ENCODE measurements around the gene LRRC52. TPM values are rescaled to one million over a fixed set of nuclear protein-coding genes. Genes with fewer than 3 reads are reported as not detected.

Gene LRRC52
- total RNA-seq, 1 donor from 2014 or later, result not detected

- peaks cover 6% of the 10 kb centered on the region for H3K9me3 Mint-ChIP-seq
- no peak overlapping the region for H3K27ac Mint-ChIP-seq
- TF ChIP-seq CTCF (conservative IDR thresholded peaks at IDR 0.05), result no peak
- DNase-seq (ENCODE audit: extremely low spot score, unreplicated experiment), result no peak
- H3K36me3 Mint-ChIP-seq, result no peaks in the 10 kb centered on the region
- H3K27me3 Mint-ChIP-seq, result peaks cover 40% of the 10 kb centered on the region
- H3K4me1 Mint-ChIP-seq (ENCODE audit: unreplicated experiment), result peaks cover 7% of the 10 kb centered on the region
- H3K4me3 Mint-ChIP-seq, result no peak overlapping the region
Measured at GRCh38 chr1:165573787-165574186, 30.0 kb downstream of the LRRC52 start.

- H3K4me1 Mint-ChIP-seq (ENCODE audit: unreplicated experiment), result peaks cover 7% of the 10 kb centered on the region
- DNase-seq (ENCODE audit: extremely low spot score, unreplicated experiment), result no peak
- peaks cover 6% of the 10 kb centered on the region for H3K9me3 Mint-ChIP-seq
- H3K4me3 Mint-ChIP-seq, result no peak overlapping the region
- no peak for TF ChIP-seq CTCF (conservative IDR thresholded peaks at IDR 0.05)
- peaks cover 42% of the 10 kb centered on the region for H3K27me3 Mint-ChIP-seq
- H3K36me3 Mint-ChIP-seq, result no peaks in the 10 kb centered on the region
- no peak overlapping the region for H3K27ac Mint-ChIP-seq
Measured at GRCh38 chr1:165574295-165574694, 30.5 kb downstream of the LRRC52 start.

- H3K27me3 Mint-ChIP-seq, result peaks cover 40% of the 10 kb centered on the region
- H3K4me3 Mint-ChIP-seq, result no peak overlapping the region
- TF ChIP-seq CTCF (conservative IDR thresholded peaks at IDR 0.05), result no peak
- H3K27ac Mint-ChIP-seq, result no peak overlapping the region
- no peaks in the 10 kb centered on the region for H3K36me3 Mint-ChIP-seq
- H3K9me3 Mint-ChIP-seq, result peaks cover 6% of the 10 kb centered on the region
- no peak for DNase-seq (ENCODE audit: extremely low spot score, unreplicated experiment)
- H3K4me1 Mint-ChIP-seq (ENCODE audit: unreplicated experiment), result peaks cover 7% of the 10 kb centered on the region
Measured at GRCh38 chr1:165575468-165576099, 31.8 kb downstream of the LRRC52 start.

GRCh38 chr1:165576536-165576935 is 32.7 kb downstream of the LRRC52 start:
- no peaks in the 10 kb centered on the region for H3K36me3 Mint-ChIP-seq
- peaks cover 7% of the 10 kb centered on the region for H3K4me1 Mint-ChIP-seq (ENCODE audit: unreplicated experiment)
- peaks cover 38% of the 10 kb centered on the region for H3K27me3 Mint-ChIP-seq
- no peak for DNase-seq (ENCODE audit: extremely low spot score, unreplicated experiment)
- H3K9me3 Mint-ChIP-seq, result peaks cover 6% of the 10 kb centered on the region
- no peak for TF ChIP-seq CTCF (conservative IDR thresholded peaks at IDR 0.05)
- no peak overlapping the region for H3K27ac Mint-ChIP-seq
- no peak overlapping the region for H3K4me3 Mint-ChIP-seq

- no peak for DNase-seq (ENCODE audit: extremely low spot score, unreplicated experiment)
- Mint-ChIP-seq H3K27ac (no peak overlapping the region), H3K36me3 (no peaks in the 10 kb centered on the region), H3K4me1 (ENCODE audit: unreplicated experiment) (peaks cover 7% of the 10 kb centered on the region), H3K9me3 (peaks cover 6% of the 10 kb centered on the region), H3K4me3 (no peak overlapping the region), H3K27me3 (peaks cover 37% of the 10 kb centered on the region)
- TF ChIP-seq CTCF (conservative IDR thresholded peaks at IDR 0.05), result no peak
Measured at GRCh38 chr1:165577707-165578106, 33.9 kb downstream of the LRRC52 start.
